GM23338 (cell line): ENCODE data around the gene KNOP1. TPM values are rescaled to one million over a fixed set of nuclear protein-coding genes. Genes with fewer than 3 reads are reported as not detected.

Experiments
- ATAC-seq: fragments of 200-7000 bp; cut with Tn5 transposase; 3 replicates; pipeline ENCODE4 v1.9.1; 2020
- DNase-seq: peaks from one replicate; pipeline ENCODE4 v3.0.0-alpha.2; 2015; ENCODE audit warnings: low spot score
- H2AFZ ChIP-seq: fragments of 200-600 bp; sonication (generic); 2 replicates; pipeline ENCODE4 v1.8.0; 2016; ENCODE audit warnings: antibody characterized with exemption, mild to moderate bottlenecking, moderate library complexity
- H3F3A ChIP-seq: fragments of 200-600 bp; sonication (generic); replicated peaks from 2 replicates; pipeline ENCODE4 v1.8.0; 2017; ENCODE audit warnings: antibody characterized with exemption, mixed run types, low read depth
- H3K27ac ChIP-seq: fragments of 200-600 bp; sonication (generic); 2 replicates; pipeline ENCODE4 v1.6.1; 2016; ENCODE audit warnings: low read depth
- H3K27me3 ChIP-seq: fragments of 200-600 bp; sonication (generic); 2 replicates; pipeline ENCODE4 v1.8.0; 2016; ENCODE audit warnings: mild to moderate bottlenecking, mixed run types, moderate library complexity; ENCODE audit not compliant: insufficient read depth
- H3K36me3 ChIP-seq: fragments of 200-600 bp; sonication (generic); 2 replicates; pipeline ENCODE4 v1.8.0; 2016; ENCODE audit warnings: mild to moderate bottlenecking; ENCODE audit not compliant: insufficient read depth
- H3K4me1 ChIP-seq: fragments of 200-600 bp; sonication (generic); 2 replicates; pipeline ENCODE4 v1.8.0; 2016; ENCODE audit warnings: mild to moderate bottlenecking, moderate library complexity; ENCODE audit not compliant: insufficient read depth
- H3K4me2 ChIP-seq: fragments of 200-600 bp; sonication (generic); 2 replicates; pipeline ENCODE4 v1.7.1; 2017; ENCODE audit warnings: mixed run types
- H3K4me3 ChIP-seq: fragments of 200-600 bp; sonication (generic); 2 replicates; pipeline ENCODE4 v1.6.1; 2016; ENCODE audit warnings: mixed run types
- H3K79me2 ChIP-seq: fragments of 200-600 bp; sonication (generic); replicated peaks from 2 replicates; pipeline ENCODE4 v1.8.0; 2017; ENCODE audit warnings: mild to moderate bottlenecking; ENCODE audit not compliant: insufficient read depth
- H3K9me2 ChIP-seq: fragments of 200-600 bp; sonication (generic); 2 replicates; pipeline ENCODE4 v1.8.0; 2017; ENCODE audit not compliant: insufficient read depth
- H4K20me1 ChIP-seq: fragments of 200-600 bp; sonication (generic); replicated peaks from 2 replicates; pipeline ENCODE4 v1.8.0; 2017; ENCODE audit warnings: mild to moderate bottlenecking; ENCODE audit not compliant: insufficient read depth
- H3K27ac Mint-ChIP-seq: 2 replicates; pipeline ENCODE4 v1.8.0; 2020; ENCODE audit warnings: inconsistent platforms, mild to moderate bottlenecking, moderate library complexity, mixed read lengths
- H3K27me3 Mint-ChIP-seq: 3 replicates; pipeline ENCODE4 v1.8.0; 2022; ENCODE audit warnings: low read depth, mild to moderate bottlenecking, moderate library complexity, mixed read lengths, inconsistent platforms; ENCODE audit not compliant: insufficient read depth, poor library complexity
- H3K36me3 Mint-ChIP-seq: 3 replicates; pipeline ENCODE4 v1.8.0; 2021; ENCODE audit warnings: low read depth, mild to moderate bottlenecking, inconsistent platforms, moderate library complexity, mixed read lengths
- H3K4me1 Mint-ChIP-seq: 3 replicates; pipeline ENCODE4 v1.8.0; 2020; ENCODE audit warnings: mild to moderate bottlenecking, inconsistent platforms, mixed read lengths
- H3K4me3 Mint-ChIP-seq: 3 replicates; pipeline ENCODE4 v1.8.0; 2021; ENCODE audit warnings: moderate library complexity, mild to moderate bottlenecking, inconsistent platforms, mixed read lengths
- H3K9me3 Mint-ChIP-seq: 3 replicates; pipeline ENCODE4 v1.8.0; 2020; ENCODE audit warnings: moderate library complexity, mild to moderate bottlenecking, inconsistent platforms, mixed read lengths
- CREB1 ChIP-seq: fragments of 250-450 bp; sonication (Bioruptor Pico); IDR thresholded peaks from 2 replicates; pipeline ENCODE4 v1.5.0; 2020; ENCODE audit warnings: low read depth, mild to moderate bottlenecking, moderate library complexity
- JUNB ChIP-seq: IDR thresholded peaks from one replicate; pipeline ENCODE4 v1.6.1; 2016; ENCODE audit warnings: antibody characterized with exemption; ENCODE audit not compliant: unreplicated experiment
- POLR2AphosphoS5 ChIP-seq: IDR thresholded peaks from 2 replicates; pipeline ENCODE4 v1.6.1; 2016; ENCODE audit warnings: antibody characterized with exemption, low read depth
- STAT1 ChIP-seq: IDR thresholded peaks from one replicate; pipeline ENCODE4 v1.6.1; 2016; ENCODE audit warnings: antibody characterized with exemption; ENCODE audit not compliant: unreplicated experiment
- ZNF114 ChIP-seq: fragments of 250-450 bp; sonication (Bioruptor Pico); IDR thresholded peaks from 2 replicates; pipeline ENCODE4 v1.5.0; 2020; ENCODE audit warnings: mild to moderate bottlenecking, moderate library complexity
- polyA plus RNA-seq: library from polyadenylated mRNA; unstranded; fragments of >200 nt; fragmentation: Nextera tagmentation; extraction: Ambion mirVana; gene quantifications from 2 replicates; pipeline ENCODE4 v1.2.1, GENCODE V29; 2016
- total RNA-seq: library from RNA; depleted of rRNA; stranded (reverse); fragments of >200 nt; shearing (Covaris generic); gene quantifications from 2 replicates; pipeline ENCODE4 v1.2.3, GENCODE V29; 2014
- TF ChIP-seq, protein P1 (sequence below): IDR thresholded peaks from 2 replicates; pipeline ENCODE4 v1.6.1; 2016; ENCODE audit warnings: antibody characterized with exemption
- TF ChIP-seq, protein P2 (sequence below): IDR thresholded peaks from one replicate; pipeline ENCODE4 v1.6.1; 2018; ENCODE audit warnings: antibody characterized with exemption; ENCODE audit not compliant: unreplicated experiment
- TF ChIP-seq, protein P3 (sequence below): fragments of 250-450 bp; sonication (Bioruptor Pico); IDR thresholded peaks from 2 replicates; pipeline ENCODE4 v1.5.0; 2020; ENCODE audit warnings: mild to moderate bottlenecking, moderate library complexity

The KNOP1 gene
- total and polyA plus RNA-seq, 2 experiments from 2014 or later = 57.7 to 190 TPM

DNA sequence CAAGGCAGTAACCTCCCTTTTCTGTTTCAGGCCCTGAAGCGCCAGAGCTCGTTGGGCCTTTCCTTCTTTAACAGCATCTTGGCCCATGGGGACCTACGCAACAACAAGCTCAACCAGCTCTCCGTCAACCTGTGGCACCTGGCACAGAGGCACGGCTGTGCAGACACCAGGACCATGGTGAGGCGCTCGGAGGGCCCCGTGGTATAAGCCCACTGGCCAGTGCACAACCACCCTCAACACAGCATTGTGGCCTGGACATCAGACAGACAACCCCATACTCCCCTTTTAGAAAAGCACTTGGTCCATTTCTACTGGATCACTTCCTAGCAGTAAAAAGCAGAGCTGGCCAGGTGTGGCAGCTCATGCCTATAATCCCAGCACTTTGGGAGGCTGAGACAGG lies 18.6 kb downstream of the KNOP1 start:
- H4K20me1 ChIP-seq = peaks cover 20% of the 10 kb centered on the region; the same call in 1 of the 2 replicates
- H3K27ac Mint-ChIP-seq = no peak overlapping the region
- TF ChIP-seq CREB1 (CRISPR knock-in tag) = no peak
- TF ChIP-seq ZNF114 = no peak
- no peak for TF ChIP-seq STAT1
- TF ChIP-seq POLR2AphosphoS5 = 0 out of 2 replicates have a peak, but pooled peaks have one; percentile 19

DNA sequence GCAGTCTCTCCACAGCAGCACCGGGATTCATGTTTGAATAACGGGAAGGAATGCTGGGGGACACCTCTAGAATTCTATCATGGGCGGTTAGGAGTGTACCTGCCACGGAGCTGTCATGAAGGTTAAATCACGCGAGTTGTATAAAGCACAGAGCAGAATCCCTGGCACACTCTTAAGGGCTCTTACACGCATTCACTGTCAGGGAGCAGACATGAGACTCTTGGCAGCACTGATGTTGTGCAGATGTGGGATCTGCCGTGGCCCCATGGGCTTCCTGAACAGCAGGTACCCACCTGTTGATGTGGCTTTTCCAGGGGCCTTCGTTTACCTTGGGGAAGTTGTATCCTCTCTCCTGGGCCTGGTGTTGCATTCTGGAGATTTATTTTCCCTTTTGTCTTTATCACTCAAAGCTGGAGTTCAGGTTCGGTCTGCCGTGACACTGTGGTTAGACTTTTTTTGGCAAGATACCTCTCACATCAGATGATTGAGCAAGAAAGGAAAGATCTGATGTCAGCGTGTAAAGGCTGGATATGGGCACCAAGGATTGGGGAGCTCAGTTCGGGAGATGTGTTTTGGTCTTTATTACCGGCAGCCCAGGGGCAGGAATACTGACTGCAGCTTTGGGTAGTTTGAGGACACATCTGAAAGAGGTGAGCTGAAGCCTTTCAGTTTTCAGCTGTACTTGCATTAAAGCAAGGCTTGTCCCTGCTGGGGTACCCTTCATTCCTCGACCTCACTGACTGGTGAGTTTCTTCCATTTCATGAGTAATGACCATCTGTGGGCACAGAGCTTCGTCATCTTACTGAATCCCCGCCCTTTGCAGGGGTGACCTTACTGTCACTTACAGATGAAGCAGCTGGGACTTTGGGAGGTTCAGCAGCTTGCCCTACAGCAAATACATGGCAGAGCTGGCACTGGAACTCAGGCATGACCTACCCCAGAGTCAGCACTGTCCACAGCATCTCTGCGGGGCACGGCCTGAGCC lies 19.3 kb downstream of the KNOP1 start:
- peaks cover 23% of the 10 kb centered on the region; the same call in 1 of the 2 replicates for H4K20me1 ChIP-seq
- no peaks in the 10 kb centered on the region for H3K9me2 ChIP-seq
- H3K36me3 ChIP-seq = peaks cover 29% of the 10 kb centered on the region
- Mint-ChIP-seq H3K27me3 (no peaks in the 10 kb centered on the region), H3K4me1 (no peaks in the 10 kb centered on the region), H3K9me3 (peaks cover 25% of the 10 kb centered on the region; the same call in 2 of the 3 replicates), H3K36me3 (peaks cover 93% of the 10 kb centered on the region), H3K4me3 (no peak overlapping the region; the same call in 2 of the 3 replicates), H3K27ac (no peak overlapping the region)
- H2AFZ ChIP-seq = no peak overlapping the region
- no peaks in the 10 kb centered on the region for H3K27me3 ChIP-seq
- DNase-seq (no peak), ATAC-seq (no peak)
- no peak overlapping the region for H3K27ac ChIP-seq
- no peak overlapping the region for H3K4me2 ChIP-seq
- H3K4me3 ChIP-seq = no peak overlapping the region
- H3K4me1 ChIP-seq = no peaks in the 10 kb centered on the region
- H3F3A ChIP-seq = 0 out of 2 replicates have a peak, but pooled peaks cover 10% of the 10 kb centered on the region
- H3K79me2 ChIP-seq = peaks cover 11% of the 10 kb centered on the region
- TF ChIP-seq JUNB (no peak), ZNF114 (no peak), POLR2AphosphoS5 (no peak), CREB1 (CRISPR knock-in tag) (no peak), STAT1 (no peak)
- TF ChIP-seq, protein P1, sequence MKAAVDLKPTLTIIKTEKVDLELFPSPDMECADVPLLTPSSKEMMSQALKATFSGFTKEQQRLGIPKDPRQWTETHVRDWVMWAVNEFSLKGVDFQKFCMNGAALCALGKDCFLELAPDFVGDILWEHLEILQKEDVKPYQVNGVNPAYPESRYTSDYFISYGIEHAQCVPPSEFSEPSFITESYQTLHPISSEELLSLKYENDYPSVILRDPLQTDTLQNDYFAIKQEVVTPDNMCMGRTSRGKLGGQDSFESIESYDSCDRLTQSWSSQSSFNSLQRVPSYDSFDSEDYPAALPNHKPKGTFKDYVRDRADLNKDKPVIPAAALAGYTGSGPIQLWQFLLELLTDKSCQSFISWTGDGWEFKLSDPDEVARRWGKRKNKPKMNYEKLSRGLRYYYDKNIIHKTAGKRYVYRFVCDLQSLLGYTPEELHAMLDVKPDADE = no peak
- TF ChIP-seq, protein P2, sequence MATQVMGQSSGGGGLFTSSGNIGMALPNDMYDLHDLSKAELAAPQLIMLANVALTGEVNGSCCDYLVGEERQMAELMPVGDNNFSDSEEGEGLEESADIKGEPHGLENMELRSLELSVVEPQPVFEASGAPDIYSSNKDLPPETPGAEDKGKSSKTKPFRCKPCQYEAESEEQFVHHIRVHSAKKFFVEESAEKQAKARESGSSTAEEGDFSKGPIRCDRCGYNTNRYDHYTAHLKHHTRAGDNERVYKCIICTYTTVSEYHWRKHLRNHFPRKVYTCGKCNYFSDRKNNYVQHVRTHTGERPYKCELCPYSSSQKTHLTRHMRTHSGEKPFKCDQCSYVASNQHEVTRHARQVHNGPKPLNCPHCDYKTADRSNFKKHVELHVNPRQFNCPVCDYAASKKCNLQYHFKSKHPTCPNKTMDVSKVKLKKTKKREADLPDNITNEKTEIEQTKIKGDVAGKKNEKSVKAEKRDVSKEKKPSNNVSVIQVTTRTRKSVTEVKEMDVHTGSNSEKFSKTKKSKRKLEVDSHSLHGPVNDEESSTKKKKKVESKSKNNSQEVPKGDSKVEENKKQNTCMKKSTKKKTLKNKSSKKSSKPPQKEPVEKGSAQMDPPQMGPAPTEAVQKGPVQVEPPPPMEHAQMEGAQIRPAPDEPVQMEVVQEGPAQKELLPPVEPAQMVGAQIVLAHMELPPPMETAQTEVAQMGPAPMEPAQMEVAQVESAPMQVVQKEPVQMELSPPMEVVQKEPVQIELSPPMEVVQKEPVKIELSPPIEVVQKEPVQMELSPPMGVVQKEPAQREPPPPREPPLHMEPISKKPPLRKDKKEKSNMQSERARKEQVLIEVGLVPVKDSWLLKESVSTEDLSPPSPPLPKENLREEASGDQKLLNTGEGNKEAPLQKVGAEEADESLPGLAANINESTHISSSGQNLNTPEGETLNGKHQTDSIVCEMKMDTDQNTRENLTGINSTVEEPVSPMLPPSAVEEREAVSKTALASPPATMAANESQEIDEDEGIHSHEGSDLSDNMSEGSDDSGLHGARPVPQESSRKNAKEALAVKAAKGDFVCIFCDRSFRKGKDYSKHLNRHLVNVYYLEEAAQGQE = no peak
- TF ChIP-seq, protein P3, sequence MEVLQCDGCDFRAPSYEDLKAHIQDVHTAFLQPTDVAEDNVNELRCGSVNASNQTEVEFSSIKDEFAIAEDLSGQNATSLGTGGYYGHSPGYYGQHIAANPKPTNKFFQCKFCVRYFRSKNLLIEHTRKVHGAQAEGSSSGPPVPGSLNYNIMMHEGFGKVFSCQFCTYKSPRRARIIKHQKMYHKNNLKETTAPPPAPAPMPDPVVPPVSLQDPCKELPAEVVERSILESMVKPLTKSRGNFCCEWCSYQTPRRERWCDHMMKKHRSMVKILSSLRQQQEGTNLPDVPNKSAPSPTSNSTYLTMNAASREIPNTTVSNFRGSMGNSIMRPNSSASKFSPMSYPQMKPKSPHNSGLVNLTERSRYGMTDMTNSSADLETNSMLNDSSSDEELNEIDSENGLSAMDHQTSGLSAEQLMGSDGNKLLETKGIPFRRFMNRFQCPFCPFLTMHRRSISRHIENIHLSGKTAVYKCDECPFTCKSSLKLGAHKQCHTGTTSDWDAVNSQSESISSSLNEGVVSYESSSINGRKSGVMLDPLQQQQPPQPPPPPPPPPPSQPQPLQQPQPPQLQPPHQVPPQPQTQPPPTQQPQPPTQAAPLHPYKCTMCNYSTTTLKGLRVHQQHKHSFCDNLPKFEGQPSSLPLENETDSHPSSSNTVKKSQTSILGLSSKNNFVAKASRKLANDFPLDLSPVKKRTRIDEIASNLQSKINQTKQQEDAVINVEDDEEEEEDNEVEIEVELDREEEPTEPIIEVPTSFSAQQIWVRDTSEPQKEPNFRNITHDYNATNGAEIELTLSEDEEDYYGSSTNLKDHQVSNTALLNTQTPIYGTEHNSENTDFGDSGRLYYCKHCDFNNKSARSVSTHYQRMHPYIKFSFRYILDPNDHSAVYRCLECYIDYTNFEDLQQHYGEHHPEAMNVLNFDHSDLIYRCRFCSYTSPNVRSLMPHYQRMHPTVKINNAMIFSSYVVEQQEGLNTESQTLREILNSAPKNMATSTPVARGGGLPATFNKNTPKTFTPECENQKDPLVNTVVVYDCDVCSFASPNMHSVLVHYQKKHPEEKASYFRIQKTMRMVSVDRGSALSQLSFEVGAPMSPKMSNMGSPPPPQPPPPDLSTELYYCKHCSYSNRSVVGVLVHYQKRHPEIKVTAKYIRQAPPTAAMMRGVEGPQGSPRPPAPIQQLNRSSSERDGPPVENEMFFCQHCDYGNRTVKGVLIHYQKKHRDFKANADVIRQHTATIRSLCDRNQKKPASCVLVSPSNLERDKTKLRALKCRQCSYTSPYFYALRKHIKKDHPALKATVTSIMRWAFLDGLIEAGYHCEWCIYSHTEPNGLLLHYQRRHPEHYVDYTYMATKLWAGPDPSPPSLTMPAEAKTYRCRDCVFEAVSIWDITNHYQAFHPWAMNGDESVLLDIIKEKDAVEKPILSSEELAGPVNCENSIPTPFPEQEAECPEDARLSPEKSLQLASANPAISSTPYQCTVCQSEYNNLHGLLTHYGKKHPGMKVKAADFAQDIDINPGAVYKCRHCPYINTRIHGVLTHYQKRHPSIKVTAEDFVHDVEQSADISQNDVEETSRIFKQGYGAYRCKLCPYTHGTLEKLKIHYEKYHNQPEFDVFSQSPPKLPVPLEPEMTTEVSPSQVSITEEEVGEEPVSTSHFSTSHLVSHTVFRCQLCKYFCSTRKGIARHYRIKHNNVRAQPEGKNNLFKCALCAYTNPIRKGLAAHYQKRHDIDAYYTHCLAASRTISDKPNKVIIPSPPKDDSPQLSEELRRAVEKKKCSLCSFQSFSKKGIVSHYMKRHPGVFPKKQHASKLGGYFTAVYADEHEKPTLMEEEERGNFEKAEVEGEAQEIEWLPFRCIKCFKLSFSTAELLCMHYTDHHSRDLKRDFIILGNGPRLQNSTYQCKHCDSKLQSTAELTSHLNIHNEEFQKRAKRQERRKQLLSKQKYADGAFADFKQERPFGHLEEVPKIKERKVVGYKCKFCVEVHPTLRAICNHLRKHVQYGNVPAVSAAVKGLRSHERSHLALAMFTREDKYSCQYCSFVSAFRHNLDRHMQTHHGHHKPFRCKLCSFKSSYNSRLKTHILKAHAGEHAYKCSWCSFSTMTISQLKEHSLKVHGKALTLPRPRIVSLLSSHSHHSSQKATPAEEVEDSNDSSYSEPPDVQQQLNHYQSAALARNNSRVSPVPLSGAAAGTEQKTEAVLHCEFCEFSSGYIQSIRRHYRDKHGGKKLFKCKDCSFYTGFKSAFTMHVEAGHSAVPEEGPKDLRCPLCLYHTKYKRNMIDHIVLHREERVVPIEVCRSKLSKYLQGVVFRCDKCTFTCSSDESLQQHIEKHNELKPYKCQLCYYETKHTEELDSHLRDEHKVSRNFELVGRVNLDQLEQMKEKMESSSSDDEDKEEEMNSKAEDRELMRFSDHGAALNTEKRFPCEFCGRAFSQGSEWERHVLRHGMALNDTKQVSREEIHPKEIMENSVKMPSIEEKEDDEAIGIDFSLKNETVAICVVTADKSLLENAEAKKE (CRISPR knock-in tag) = no peak

More for the DNA sequence above, 18.6 kb downstream of the KNOP1 start:
- Histone ChIP-seq H2AFZ (no peak overlapping the region), H3K36me3 (peaks cover 34% of the 10 kb centered on the region), H3K27me3 (no peaks in the 10 kb centered on the region), H3K4me3 (no peak overlapping the region), H3K9me2 (no peaks in the 10 kb centered on the region), H3K27ac (no peak overlapping the region), H3K79me2 (peaks cover 11% of the 10 kb centered on the region), H3K4me2 (no peak overlapping the region), H3F3A (0 out of 2 replicates have a peak, but pooled peaks cover 10% of the 10 kb centered on the region), H3K4me1 (no peaks in the 10 kb centered on the region)
- no peaks in the 10 kb centered on the region for H3K4me1 Mint-ChIP-seq
- H3K27me3 Mint-ChIP-seq = no peaks in the 10 kb centered on the region
- peaks cover 25% of the 10 kb centered on the region; the same call in 2 of the 3 replicates for H3K9me3 Mint-ChIP-seq
- H3K4me3 Mint-ChIP-seq = no peak overlapping the region
- peaks cover 93% of the 10 kb centered on the region for H3K36me3 Mint-ChIP-seq
- no peak for DNase-seq
- ATAC-seq = no peak
